MG63 (cell line): ENCODE data around the gene NFIC. TPM values are rescaled to one million over a fixed set of nuclear protein-coding genes. Genes with fewer than 3 reads are reported as not detected.

Experiments
- DNase-seq: peaks from one replicate; pipeline ENCODE4 v3.0.0-alpha.2; 2020
- H3K27me3 ChIP-seq: fragments of 250-450 bp; sonication (Bioruptor Pico); 2 replicates; pipeline ENCODE4 v1.5.1; 2020; ENCODE audit warnings: mild to moderate bottlenecking, moderate library complexity
- H3K36me3 ChIP-seq: fragments of 250-450 bp; sonication (Bioruptor Pico); 2 replicates; pipeline ENCODE4 v1.5.1; 2020; ENCODE audit warnings: mild to moderate bottlenecking, moderate library complexity
- H3K4me3 ChIP-seq: fragments of 250-450 bp; sonication (Bioruptor Pico); 2 replicates; pipeline ENCODE4 v1.5.1; 2020; ENCODE audit warnings: mild to moderate bottlenecking, moderate library complexity
- H3K9me3 ChIP-seq: fragments of 250-450 bp; sonication (Bioruptor Pico); 2 replicates; pipeline ENCODE4 v1.5.1; 2020; ENCODE audit warnings: mild to moderate bottlenecking, moderate library complexity
- total RNA-seq: library from RNA; depleted of rRNA; stranded (reverse); fragments of >200 nt; shearing (Covaris generic); gene quantifications from 2 replicates; pipeline ENCODE4 v1.2.3, GENCODE V29; 2014; ENCODE audit warnings: low replicate concordance

The NFIC gene
- total RNA-seq, 1 experiment from 2014 or later, result 14.1 TPM

DNA sequence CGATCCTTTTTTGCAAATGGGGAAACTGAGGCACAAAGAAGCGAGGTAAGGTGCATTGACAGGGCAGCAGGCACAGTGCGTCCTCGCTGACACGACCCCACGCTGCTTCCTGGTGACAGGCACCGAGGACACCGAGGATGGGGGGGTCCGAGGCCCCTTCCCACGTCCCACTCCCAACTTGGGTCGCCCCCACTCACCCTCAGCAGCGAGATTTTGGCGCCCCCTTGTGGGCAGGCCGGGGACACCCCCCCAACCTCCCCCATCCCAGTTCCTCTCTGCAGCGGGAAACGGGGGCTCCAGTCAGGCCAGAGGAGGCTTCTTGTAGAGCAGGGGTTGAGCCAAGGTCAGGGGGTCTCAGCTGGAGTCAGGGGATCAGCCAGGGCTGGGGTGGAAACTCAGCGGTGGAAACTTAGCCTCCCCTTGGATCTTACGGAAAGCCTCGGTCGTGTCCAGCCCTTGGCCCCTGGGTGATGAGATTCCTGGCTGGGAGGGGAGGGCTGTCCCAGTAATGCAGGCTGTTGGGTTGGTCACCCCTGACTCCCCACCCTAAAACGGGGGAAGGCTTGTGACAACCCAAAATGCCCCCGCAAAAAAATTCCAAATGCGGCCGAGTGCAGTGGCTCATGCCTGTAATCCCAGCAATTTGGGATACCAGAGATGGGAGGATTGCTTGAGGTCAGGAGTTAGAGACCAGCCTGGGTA lies 105.7 kb downstream of the NFIC start:
- Histone ChIP-seq H3K36me3 (no peaks in the 10 kb centered on the region; the same call in 1 of the 2 replicates), H3K4me3 (no peak overlapping the region), H3K9me3 (peaks cover 2% of the 10 kb centered on the region; the same call in 1 of the 2 replicates), H3K27me3 (no peaks in the 10 kb centered on the region)
- DNase-seq, result no peak

GRCh38 chr19:3474010-3474409 lies 107.6 kb downstream of the NFIC start:
- Histone ChIP-seq H3K9me3 (no peaks in the 10 kb centered on the region), H3K4me3 (no peak overlapping the region), H3K36me3 (no peaks in the 10 kb centered on the region), H3K27me3 (no peaks in the 10 kb centered on the region)
- no peak for DNase-seq

DNA sequence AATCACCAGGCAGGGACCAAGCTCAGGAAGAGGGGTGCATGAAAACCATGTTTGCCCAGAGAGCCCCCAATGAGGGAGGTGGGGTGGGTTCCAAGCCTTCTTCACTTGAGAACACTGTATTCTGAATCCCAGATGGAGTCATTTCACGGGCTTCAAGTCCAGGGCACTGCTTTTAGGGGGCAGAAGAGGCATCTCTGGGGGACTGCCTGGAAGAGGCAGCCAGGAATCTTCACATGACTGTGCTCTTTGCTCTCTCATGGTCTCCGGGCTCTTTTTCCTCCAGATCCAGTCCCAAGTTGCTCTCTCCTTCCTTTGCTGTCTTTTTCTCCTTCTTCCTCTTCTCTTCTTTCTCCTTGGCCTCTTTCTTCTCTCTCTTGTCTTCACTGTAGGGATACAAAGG lies 108.2 kb downstream of the NFIC start:
- no peaks in the 10 kb centered on the region for H3K36me3 ChIP-seq
- DNase-seq, result no peak
- H3K9me3 ChIP-seq, result no peaks in the 10 kb centered on the region
- no peaks in the 10 kb centered on the region for H3K27me3 ChIP-seq
- no peak overlapping the region for H3K4me3 ChIP-seq

DNA sequence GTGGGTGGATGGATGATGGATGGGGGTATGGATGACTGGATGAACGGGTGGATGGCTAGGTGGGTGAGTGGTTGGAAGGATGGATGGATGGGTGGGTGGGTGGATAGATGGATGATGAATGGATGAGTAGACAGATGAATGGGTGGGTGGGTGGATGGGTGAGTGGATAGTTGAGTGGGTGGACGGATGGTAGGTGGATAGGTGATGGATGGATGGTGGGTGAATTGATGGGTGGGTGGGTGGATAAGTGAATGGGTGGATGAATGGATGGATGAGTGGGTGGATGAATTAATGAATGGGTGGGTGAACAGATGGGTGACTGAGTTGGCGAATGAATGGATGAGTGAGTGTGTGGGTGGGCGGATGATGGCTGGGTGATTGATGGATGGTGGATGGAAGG lies 109.1 kb downstream of the NFIC start:
- no peaks in the 10 kb centered on the region for H3K9me3 ChIP-seq
- no peak for DNase-seq
- H3K36me3 ChIP-seq, result no peaks in the 10 kb centered on the region
- H3K27me3 ChIP-seq, result no peaks in the 10 kb centered on the region
- H3K4me3 ChIP-seq, result no peak overlapping the region

- no peaks in the 10 kb centered on the region for H3K27me3 ChIP-seq
- no peak overlapping the region for H3K4me3 ChIP-seq
- DNase-seq, result no peak
- H3K9me3 ChIP-seq, result no peaks in the 10 kb centered on the region
- no peaks in the 10 kb centered on the region for H3K36me3 ChIP-seq
These were observed 110.4 kb downstream of the NFIC start for GRCh38 chr19:3476830-3477229.

DNA sequence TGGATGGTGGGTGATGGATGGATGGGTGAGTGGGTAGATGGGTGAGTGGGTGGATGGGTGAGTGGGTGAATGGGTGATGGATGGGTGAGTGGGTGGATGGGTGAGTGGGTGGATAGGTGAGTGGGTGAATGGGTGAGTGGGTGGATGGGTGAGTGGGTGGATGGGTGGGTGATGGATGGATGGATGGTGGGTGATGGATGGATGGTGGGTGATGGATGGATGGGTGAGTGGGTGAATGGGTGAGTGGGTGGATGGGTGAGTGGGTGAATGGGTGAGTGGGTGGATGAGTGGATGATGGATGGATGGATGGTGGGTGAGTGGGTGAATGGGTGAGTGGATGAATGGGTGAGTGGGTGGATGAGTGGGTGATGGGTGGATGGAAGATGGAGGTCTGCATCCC lies 111.1 kb downstream of the NFIC start:
- Histone ChIP-seq H3K36me3 (no peaks in the 10 kb centered on the region), H3K4me3 (no peak overlapping the region), H3K9me3 (no peaks in the 10 kb centered on the region), H3K27me3 (peaks cover 2% of the 10 kb centered on the region; the same call in 1 of the 2 replicates)
- DNase-seq, result no peak

GRCh38 chr19:3477951-3478350 lies 111.6 kb downstream of the NFIC start:
- peaks cover 4% of the 10 kb centered on the region for H3K27me3 ChIP-seq
- H3K4me3 ChIP-seq, result no peak overlapping the region
- H3K36me3 ChIP-seq, result no peaks in the 10 kb centered on the region
- no peak for DNase-seq
- H3K9me3 ChIP-seq, result no peaks in the 10 kb centered on the region

DNA sequence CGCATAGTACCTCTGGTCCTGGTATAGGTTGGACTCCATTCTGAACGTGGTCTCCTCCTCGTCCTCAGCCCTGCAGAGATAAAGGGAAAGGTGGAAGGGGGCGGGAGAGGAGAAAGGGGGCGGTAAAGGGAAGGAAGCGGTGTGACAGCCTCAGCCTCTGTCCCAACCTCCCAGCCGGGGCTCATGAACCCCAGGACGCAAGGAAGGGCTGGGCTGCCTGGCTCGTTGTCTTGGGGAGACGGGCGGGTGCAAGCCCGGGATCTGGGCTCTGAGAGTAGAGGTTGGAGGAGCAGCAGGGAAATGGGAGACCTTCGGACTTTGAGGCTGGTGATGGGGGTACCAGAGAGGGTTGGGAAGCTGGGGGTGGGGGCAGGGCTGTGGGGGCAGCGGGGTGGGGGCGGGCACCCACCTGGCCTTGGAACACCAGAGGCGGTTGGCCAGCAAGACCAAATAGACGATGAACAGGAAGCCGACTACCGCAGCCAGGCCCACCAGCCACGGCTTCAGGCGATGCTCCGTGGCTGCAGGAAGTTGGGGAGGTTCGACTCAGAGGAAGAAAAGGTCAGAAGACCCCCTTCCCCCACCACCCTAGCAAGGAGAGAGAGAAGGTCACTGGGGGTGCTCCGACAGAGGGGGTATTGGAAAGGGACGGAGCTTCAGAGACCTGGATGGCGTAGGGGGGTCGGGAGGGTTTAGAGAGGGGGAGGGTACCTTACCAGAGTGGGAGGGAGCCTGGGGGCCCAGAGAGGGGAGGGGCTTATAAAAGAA lies 112.2 kb downstream of the NFIC start:
- H3K4me3 ChIP-seq, result no peak overlapping the region

GRCh38 chr19:3479177-3479833 lies 112.9 kb downstream of the NFIC start:
- H3K36me3 ChIP-seq, result no peaks in the 10 kb centered on the region
- no peak for DNase-seq

More for the DNA sequence above, 112.2 kb downstream of the NFIC start:
- DNase-seq, result no peak
- Histone ChIP-seq H3K36me3 (no peaks in the 10 kb centered on the region), H3K27me3 (peaks cover 10% of the 10 kb centered on the region), H3K9me3 (no peaks in the 10 kb centered on the region)

DNA sequence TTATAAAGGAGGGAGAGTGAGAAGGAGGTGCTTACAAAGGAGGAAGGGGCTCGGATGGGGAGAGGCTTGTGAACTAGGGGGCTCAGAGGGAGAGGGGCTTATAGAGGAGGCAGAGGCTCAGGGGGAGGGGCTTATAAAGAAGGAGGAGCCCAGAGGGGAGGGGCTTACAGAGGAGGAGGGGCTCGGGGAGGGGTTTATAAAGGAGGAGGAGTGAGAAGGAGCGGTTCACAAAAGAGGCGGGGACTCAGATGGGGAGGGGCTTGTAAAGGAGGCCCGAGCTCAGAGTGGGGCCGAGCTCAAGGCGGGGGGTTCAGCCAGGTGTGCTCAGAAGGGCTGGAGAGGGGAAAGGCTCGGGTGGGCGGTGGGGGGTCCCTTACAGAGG lies 113.4 kb downstream of the NFIC start:
- H3K27me3 ChIP-seq, result peaks cover 13% of the 10 kb centered on the region
- DNase-seq, result no peak
- H3K4me3 ChIP-seq, result no peak overlapping the region
- H3K36me3 ChIP-seq, result no peaks in the 10 kb centered on the region
- no peaks in the 10 kb centered on the region for H3K9me3 ChIP-seq

More at GRCh38 chr19:3479177-3479833, 112.9 kb downstream of the NFIC start:
- Histone ChIP-seq H3K4me3 (no peak overlapping the region), H3K9me3 (no peaks in the 10 kb centered on the region), H3K27me3 (peaks cover 13% of the 10 kb centered on the region)

GRCh38 chr19:3480383-3481091 lies 114.2 kb downstream of the NFIC start, which contains the start of gene SMIM24:
Gene SMIM24 (minus strand): TSS chr19:3480525. CDS start chr19:3480463, 62 bp downstream.
- Histone ChIP-seq H3K27me3 (peaks cover 13% of the 10 kb centered on the region), H3K9me3 (no peaks in the 10 kb centered on the region), H3K4me3 (no peak within 1 kb of the TSS), H3K36me3 (no peaks in the 10 kb centered on the region)
- no peak for DNase-seq

DNA sequence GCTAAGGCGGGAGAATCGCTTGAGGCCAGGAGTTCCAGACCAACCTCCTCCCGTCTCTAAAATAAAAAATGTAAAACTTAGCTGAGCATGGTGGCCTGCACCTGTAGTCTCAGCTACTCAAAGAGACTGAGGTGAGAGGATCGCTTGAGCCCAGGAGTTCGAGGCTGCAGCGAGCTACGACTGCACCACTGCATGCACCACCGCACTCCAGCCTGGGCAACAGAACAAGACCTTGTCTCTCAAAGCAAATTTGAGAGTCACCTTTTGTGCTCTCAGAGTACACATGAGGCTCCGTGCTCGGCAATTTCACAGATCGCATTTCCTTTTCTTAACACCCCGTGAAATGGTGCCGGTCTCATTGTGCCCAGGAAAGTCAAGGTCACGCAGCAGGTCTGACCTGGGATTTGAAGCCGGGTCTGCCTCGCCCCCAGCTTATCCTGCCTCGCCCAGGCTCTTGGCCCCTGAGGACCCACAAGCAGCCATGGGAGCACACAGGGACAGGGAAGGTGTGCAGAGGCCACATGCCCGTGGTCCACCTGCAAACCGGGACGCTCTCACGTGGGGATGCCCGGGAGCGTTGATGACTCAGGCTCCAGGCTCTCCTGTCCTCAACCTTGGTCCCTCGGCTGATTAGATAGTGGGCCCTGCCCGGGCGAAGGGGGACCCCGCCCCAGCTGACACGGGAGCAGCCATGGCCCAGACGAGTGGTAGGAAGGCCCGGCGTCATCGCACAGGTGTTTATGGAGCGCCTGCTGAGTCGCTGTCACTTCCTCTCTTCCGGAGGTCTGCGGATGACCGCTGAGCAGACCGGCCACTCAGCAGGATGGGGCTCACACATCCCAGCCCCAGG lies 115.1 kb downstream of the NFIC start:
- DNase-seq, result no peak
- H3K36me3 ChIP-seq, result no peaks in the 10 kb centered on the region
- H3K27me3 ChIP-seq, result peaks cover 13% of the 10 kb centered on the region
- no peaks in the 10 kb centered on the region for H3K9me3 ChIP-seq
- H3K4me3 ChIP-seq, result no peak overlapping the region

- Histone ChIP-seq H3K27me3 (peaks cover 13% of the 10 kb centered on the region), H3K9me3 (no peaks in the 10 kb centered on the region), H3K4me3 (no peak overlapping the region), H3K36me3 (no peaks in the 10 kb centered on the region)
- DNase-seq, result no peak
These were observed 116.3 kb downstream of the NFIC start for GRCh38 chr19:3482507-3483225.

DNA sequence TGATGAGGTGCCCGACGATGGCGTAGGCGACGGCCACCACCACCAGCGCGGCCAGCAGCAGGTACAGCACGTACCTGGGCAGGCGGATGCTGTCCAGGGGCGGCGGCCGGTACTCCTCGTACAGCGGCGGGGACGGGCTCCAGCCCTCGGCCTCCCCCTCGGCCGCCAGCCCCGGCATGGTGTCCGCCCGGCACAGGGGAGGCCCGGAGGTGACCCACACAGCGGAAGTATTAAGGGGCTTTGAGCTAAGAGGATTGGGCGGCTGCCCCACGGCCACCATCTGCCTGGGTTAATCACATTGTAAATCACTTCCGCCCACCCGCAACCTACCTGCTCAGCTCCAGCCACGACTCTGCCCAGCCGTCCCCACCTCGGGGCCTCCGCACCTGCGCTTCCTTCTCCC lies 116.8 kb downstream of the NFIC start, which contains the start of gene SMIM44:
TSS of gene SMIM44 (minus strand) at position 216 of the 403 bp plus-strand sequence. CDS start at position 178, 38 bp downstream.
- H3K36me3 ChIP-seq, result no peaks in the 10 kb centered on the region

GRCh38 chr19:3491396-3492119 lies 125.2 kb downstream of the NFIC start:
- Histone ChIP-seq H3K36me3 (no peaks in the 10 kb centered on the region; the same call in 1 of the 2 replicates), H3K27me3 (no peaks in the 10 kb centered on the region), H3K9me3 (no peaks in the 10 kb centered on the region), H3K4me3 (no peak overlapping the region)
- no peak for DNase-seq

More for the DNA sequence above, 116.8 kb downstream of the NFIC start, which contains the start of gene SMIM44:
- H3K4me3 ChIP-seq, result no peak within 1 kb of the TSS
- H3K27me3 ChIP-seq, result peaks cover 13% of the 10 kb centered on the region
- H3K9me3 ChIP-seq, result no peaks in the 10 kb centered on the region
- DNase-seq, result no peak
